Sigmoid colon (tissue), 7 donors: Measurements from ENCODE around the gene ZBTB2. TPM values are rescaled to one million over a fixed set of nuclear protein-coding genes. Genes with fewer than 3 reads are reported as not detected.

ENCODE experiments used
- DNase-seq: peaks from one replicate; pipeline ENCODE4 v3.0.0-alpha.2; 2019
- H3K27ac ChIP-seq, 4 donors: fragments of 200-600 bp; sonication (generic); one replicate each; pipeline ENCODE4 v1.5.1; 2016 to 2019; ENCODE audit warnings: mild to moderate bottlenecking in 1 of 4
- H3K27me3 ChIP-seq, 3 donors: fragments of 200-600 bp; sonication (generic); one replicate each; pipeline ENCODE4 v1.5.1; 2019; ENCODE audit warnings: mild to moderate bottlenecking in 1 of 3
- H3K36me3 ChIP-seq, 4 donors: fragments of 200-600 bp; sonication (generic); one replicate each; pipeline ENCODE4 v1.5.1; 2016 to 2019
- H3K4me1 ChIP-seq, 4 donors: fragments of 200-600 bp; sonication (generic); one replicate each; pipeline ENCODE4 v1.5.1; 2017 to 2019
- H3K4me3 ChIP-seq, 4 donors: fragments of 200-600 bp; sonication (generic); one replicate each; pipeline ENCODE4 v1.5.1; 2017 to 2019; ENCODE audit warnings: mild to moderate bottlenecking in 2 of 4, moderate library complexity in 1 of 4
- H3K9me3 ChIP-seq, 4 donors: fragments of 200-600 bp in 3 of 4; sonication (generic) in 3 of 4; one replicate each; pipeline versions ENCODE4 v1.5.1 to v1.6.1; 2013 to 2019
- CTCF ChIP-seq, 4 experiments: fragments of 450-650 bp in 3 of 4; fragments of 200-600 bp in 1 of 4; IDR thresholded peaks; one replicate each; pipeline ENCODE4 v1.5.1; 2016 to 2019; ENCODE audit warnings: antibody characterized with exemption in 4 of 4, mild to moderate bottlenecking in 3 of 4, moderate library complexity in 2 of 4
- EP300 ChIP-seq, 4 donors: sonication (generic); formaldehyde crosslinking; IDR thresholded peaks; one replicate each; pipeline ENCODE4 v1.6.1; 2017; ENCODE audit warnings: antibody characterized with exemption in 4 of 4
- POLR2A ChIP-seq, 2 donors: fragments of 450-650 bp; IDR thresholded peaks; one replicate each; pipeline ENCODE4 v1.6.1; 2016; ENCODE audit warnings: antibody characterized with exemption in 2 of 2, mild to moderate bottlenecking in 2 of 2, moderate library complexity in 2 of 2
- POLR2AphosphoS5 ChIP-seq, 4 donors: sonication (generic); formaldehyde crosslinking; IDR thresholded peaks; one replicate each; pipeline ENCODE4 v1.6.1; 2017; ENCODE audit warnings: antibody characterized with exemption in 4 of 4
- WGBS, 2 donors: extraction: QIAGEN DNeasy Blood & Tissue Kit; methylation state at CpG; one replicate each; pipeline ENCODE4 v1.1.7; 2013; 5-methylcytosine and 5-hydroxymethylcytosine counted together
- intact Hi-C: fragments of 100-400 bp; cut with DNase I; formaldehyde crosslinking; loops from one replicate; pipeline ENCODE4 v1.15.1; 2023
- polyA plus RNA-seq, 3 donors: library from polyadenylated mRNA; stranded (reverse); fragments of 200-250 nt; gene quantifications; one replicate each; pipeline ENCODE4 v1.2.3, GENCODE V29; 2013
- total RNA-seq, 4 donors: library from RNA; depleted of rRNA; stranded (reverse); fragments of >200 nt; gene quantifications; one replicate each; pipeline ENCODE4 v1.1.0, GENCODE V29; 2016
- donor health status: healthy with polysubstance abuse.
- donor health status: Bipolar disorder and iron deficiency.
- donor health status: healthy.

Gene ZBTB2
- total RNA-seq (10 to 100 TPM in 1 of 4 donors, 1 to 10 TPM in 3; 8.6 to 11.5 (median 9.0) TPM), polyA plus RNA-seq (1 to 10 TPM; 5.8 to 8.6 (median 7.8) TPM)

GRCh38 chr6:151391471-151392413, at the start of gene ZBTB2:
TSS of gene ZBTB2 (minus strand) at chr6:151391559. CDS start at chr6:151373637, 17,922 bp downstream.
- DNase-seq: peak; percentile 87
- Histone ChIP-seq H3K27ac (peak within 1 kb of the TSS; percentile 95 to 100 (median 100)), H3K4me1 (peaks cover 0 to 49% (median 38%) of the 10 kb centered on the region in 4 donors), H3K4me3 (peak within 1 kb of the TSS; percentile 89 to 99 (median 95)), H3K36me3 (no peaks in the 10 kb centered on the region), H3K9me3 (no peaks in the 10 kb centered on the region), H3K27me3 (no peaks in the 10 kb centered on the region)
- intact Hi-C loops: loop anchor here (5.0 kb wide), 1 partner anchor 149 kb away; no protein-coding TSS in a partner anchor
- TF ChIP-seq POLR2AphosphoS5 (IDR thresholded peaks at IDR 0.05) (peak in 2 of 4 donors; percentile 7 to 26), POLR2A (IDR thresholded peaks at IDR 0.05) (no peak), CTCF (IDR thresholded peaks at IDR 0.05) (no peak)
- WGBS, 2 donors: 1% methylated on average over 51 to 52 of the region's 57 CpGs

GRCh38 chr6:151440930-151441329, 49.6 kb upstream of the ZBTB2 start:
- Histone ChIP-seq H3K27me3 (no peaks in the 10 kb centered on the region), H3K9me3 (no peaks in the 10 kb centered on the region), H3K36me3 (no peaks in the 10 kb centered on the region), H3K4me1 (peaks cover 0 to 32% (median 15%) of the 10 kb centered on the region in 4 donors), H3K27ac (peak overlapping the region in 1 of 4 donors; percentile 6), H3K4me3 (no peak overlapping the region)
- DNase-seq: no peak
- 68 to 83% methylated on average over 2 of the region's 2 CpGs for WGBS, 2 donors
- no peak for TF ChIP-seq POLR2AphosphoS5 (IDR thresholded peaks at IDR 0.05)
- TF ChIP-seq CTCF (IDR thresholded peaks at IDR 0.05): peak in 1 of 4 experiments; percentile 25
- intact Hi-C loops: loop anchor here (5.0 kb wide), 1 partner anchor 36 kb away; no protein-coding TSS in a partner anchor

GRCh38 chr6:151440498-151440897, 49.1 kb upstream of the ZBTB2 start:
- intact Hi-C loops: loop anchor here (5.0 kb wide), 1 partner anchor 37 kb away; no protein-coding TSS in a partner anchor
- no peaks in the 10 kb centered on the region for H3K9me3 ChIP-seq
- no peaks in the 10 kb centered on the region for H3K36me3 ChIP-seq
- TF ChIP-seq EP300 (IDR thresholded peaks at IDR 0.05) (no peak), POLR2A (IDR thresholded peaks at IDR 0.05) (no peak)
- H3K4me1 ChIP-seq: peaks cover 0 to 27% (median 11%) of the 10 kb centered on the region in 4 donors
- H3K27ac ChIP-seq: peak overlapping the region in 1 of 4 donors; percentile 6
- H3K27me3 ChIP-seq: no peaks in the 10 kb centered on the region
- H3K4me3 ChIP-seq: no peak overlapping the region
- WGBS, 2 donors: 22 to 43% methylated on average over 1 of the region's 1 CpG
- no peak for DNase-seq

- H3K27ac ChIP-seq: no peak overlapping the region
- intact Hi-C loops: no loop called here
- no peak for DNase-seq
Measured at GRCh38 chr6:151437401-151437800, 46.0 kb upstream of the ZBTB2 start.

More at GRCh38 chr6:151437401-151437800, 46.0 kb upstream of the ZBTB2 start:
- H3K4me3 ChIP-seq: no peak overlapping the region
- no peaks in the 10 kb centered on the region for H3K9me3 ChIP-seq
- TF ChIP-seq CTCF (IDR thresholded peaks at IDR 0.05): no peak
- no peak for TF ChIP-seq POLR2AphosphoS5 (IDR thresholded peaks at IDR 0.05)
- TF ChIP-seq EP300 (IDR thresholded peaks at IDR 0.05): no peak
- TF ChIP-seq POLR2A (IDR thresholded peaks at IDR 0.05): no peak
- peaks cover 0 to 24% (median 8%) of the 10 kb centered on the region in 4 donors for H3K4me1 ChIP-seq
- H3K36me3 ChIP-seq: peaks cover 0 to 8% (median 2%) of the 10 kb centered on the region in 4 donors
- H3K27me3 ChIP-seq: no peaks in the 10 kb centered on the region
